NCI-H1105 (cell line): Measurements from ENCODE around the gene OXSR1.

Experiments used
- DNase-seq: peaks from one replicate; lab custom pipeline; 2025; lab: John Stamatoyannopoulos, UW

The OXSR1 gene

GRCh38 chr3:38164952-38165721, at the start of gene OXSR1:
OXSR1 (plus strand) TSS chr3:38165537; CDS start chr3:38165877, 340 bp downstream.
- peak; percentile 95 for DNase-seq

DNA sequence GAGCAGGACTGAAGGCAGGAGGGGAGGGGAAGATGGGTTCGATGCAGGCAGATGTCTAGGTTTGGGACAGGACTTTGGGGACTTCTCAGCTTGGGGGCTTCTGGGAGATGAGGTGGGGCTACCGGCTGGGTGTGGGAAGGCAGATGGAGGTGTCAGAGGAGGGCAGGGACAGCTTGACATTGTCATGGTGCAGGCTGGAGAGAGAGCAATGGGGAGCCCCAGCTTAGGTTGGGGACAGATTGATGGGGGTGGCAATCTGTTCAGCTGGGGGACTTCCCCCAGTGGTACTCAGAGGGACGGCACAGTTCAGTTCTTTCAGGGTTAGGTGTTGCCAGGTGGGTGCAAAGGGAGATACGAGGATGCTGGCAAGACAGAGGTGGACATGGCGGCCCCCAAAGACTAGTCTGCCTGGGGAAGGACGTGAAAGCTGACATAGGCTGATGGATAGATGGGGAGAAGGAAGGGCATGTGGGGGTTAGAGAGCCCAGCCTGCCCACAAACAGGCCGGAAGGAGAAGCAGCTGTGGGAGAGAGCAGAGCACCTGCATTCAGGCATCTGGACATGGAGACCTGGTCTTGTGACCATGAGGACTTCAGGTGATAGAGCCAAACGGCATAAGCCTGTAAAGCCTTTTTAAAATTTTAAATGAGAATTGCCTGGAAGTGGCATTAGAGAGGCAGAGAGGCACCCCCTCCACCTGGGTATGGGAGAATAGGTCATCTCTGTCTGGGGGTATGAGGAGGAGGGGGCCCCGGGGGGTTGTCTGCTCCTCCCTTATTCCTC, 49.5 kb upstream of the OXSR1 start:
- DNase-seq, result no peak

- DNase-seq, result no peak
Observed at GRCh38 chr3:38116471-38117162, 48.7 kb upstream of the OXSR1 start.

DNA sequence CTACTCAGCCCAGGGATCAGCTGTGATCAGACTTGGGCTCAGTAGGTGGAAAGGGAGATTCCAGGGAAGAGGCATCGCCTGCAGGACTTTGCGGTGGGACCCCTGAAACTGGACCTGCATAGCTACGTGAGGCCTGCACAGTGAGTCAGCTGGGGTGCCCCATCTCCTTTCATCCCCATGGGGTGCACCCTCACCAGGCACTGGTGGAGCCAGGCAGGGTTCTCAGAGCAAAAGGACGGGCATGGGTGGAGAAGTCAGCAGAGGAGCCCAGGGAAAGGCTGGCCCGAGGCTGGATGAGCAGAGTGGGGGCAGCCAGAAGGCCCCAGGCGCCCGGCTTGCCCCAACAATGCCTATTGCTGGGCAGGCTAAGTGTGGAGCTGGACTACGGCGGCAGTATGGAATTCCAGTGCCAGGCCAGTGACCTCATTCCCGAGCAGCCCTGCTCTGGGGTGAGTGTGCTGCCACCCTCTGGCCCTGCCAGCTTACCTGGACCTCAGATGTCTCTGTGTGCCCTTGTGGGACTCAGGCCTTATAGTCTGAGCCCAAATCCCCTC, 48.1 kb upstream of the OXSR1 start:
- DNase-seq, result no peak

DNA sequence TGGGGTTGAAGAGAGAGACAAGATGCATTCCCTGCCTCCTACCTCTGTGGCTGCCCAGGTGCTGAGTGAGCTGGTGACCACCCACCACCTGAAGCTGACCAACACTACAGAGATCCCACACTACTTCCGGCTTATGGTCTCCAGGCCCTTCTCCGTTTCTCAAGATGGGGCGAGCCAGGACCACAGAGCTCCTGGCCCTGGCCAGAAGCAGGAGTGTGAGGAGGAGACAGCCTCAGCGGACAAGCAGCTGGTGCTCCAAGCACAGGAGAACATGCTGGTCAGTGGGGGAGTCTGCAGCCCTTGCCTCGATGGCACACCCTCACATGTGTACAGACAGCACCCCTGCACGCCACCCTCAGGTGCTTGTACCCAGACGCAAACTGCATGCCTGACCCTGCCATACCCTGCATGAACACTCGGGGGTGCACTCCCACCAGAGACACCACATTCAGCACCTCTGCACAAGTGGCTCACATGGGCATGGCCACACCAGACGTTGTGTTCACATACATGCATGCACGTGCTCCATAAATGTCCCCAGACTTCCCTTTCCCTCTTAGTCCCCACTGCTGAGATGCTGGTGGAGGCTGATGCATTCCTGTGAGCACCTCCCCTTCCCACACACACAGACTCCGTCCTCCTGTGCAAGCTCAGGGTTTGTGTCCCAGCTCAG, 47.5 kb upstream of the OXSR1 start:
- peak; percentile 29 for DNase-seq

GRCh38 chr3:38118421-38119247, 46.7 kb upstream of the OXSR1 start:
- no peak for DNase-seq

- DNase-seq, result no peak
Observed at GRCh38 chr3:38119248-38119544, 46.1 kb upstream of the OXSR1 start.

- no peak for DNase-seq
Observed at GRCh38 chr3:38119821-38120692, 45.3 kb upstream of the OXSR1 start.

DNA sequence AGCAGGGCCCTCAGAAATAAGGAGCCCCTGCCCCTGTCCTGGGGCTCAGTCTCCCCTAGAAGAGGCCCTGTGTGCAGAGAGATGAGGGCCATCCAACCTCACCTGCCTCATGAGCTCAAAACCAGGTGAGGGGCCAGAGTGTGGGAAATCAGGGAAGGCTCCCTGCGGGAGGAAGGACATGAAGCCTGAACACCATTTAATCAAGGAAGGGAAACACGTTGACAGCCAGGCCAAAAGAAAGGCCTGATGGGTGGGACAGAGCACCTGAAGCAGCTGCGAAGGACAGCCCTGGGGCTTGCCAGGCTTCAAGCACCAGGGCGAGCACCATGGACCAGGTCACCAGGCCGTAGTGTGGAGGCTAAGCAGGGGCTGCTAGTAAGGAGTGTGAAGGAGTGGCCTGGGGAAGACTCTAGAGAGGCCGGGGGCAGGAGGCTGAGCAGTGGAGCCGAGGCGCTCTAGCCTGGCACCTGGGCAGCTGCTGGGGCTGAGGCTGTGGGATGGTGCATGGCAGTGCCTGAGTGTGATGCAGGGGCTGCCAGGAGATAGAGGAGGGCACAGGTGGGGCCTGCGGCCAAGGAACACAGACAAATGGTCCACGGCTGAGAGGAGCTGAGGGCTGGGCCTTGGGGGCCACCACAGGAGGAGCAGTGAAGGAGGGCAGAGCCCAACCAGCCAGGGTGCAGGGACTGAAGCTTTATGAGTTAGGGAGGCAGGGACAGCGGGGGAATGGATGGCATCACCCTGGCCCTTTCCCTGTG, 44.5 kb upstream of the OXSR1 start:
- no peak for DNase-seq

DNA sequence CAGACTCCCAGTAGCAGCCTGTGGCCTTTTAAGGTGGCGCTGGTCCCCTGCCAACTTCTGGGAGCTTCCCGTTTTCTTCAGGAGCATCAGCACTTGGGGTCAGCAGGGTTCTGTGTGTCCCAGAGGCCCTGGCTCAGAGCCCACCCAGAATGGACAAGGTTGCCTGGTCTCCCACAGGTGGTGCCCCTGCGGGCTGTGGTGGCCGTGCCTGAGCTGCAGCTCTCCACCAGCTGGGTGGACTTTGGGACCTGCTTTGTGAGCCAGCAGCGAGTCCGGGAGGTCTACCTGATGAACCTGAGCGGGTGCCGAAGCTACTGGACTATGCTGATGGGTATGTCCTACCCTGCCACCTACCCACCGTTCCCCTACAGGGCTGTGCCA, 43.9 kb upstream of the OXSR1 start:
- no peak for DNase-seq

DNA sequence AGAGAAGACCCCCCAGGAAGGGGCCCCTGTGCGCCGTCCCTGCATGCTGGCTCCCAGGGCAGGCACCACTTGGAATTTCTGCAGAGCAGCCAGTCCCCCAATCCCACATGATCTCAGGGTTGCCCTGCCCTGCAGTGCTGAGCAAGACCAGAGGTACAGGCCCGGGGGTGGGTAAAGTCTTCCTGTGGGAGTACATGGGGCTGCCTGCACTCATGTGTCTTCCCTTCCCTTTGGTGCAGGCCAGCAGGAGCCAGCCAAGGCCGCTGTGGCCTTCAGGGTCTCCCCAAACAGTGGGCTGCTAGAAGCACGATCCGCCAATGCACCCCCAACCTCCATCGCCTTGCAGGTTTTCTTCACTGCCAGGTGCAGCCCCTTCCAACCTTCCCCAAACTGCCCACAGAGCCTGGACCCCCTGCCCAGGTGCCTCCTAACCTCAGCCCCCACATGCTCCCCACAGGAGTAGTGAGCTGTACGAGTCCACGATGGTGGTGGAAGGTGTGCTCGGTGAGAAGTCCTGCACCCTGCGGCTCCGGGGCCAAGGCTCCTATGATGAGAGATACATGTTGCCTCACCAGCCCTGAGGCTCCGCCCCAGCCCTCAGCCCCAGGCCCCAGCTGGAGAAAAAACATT, 43.4 kb upstream of the OXSR1 start:
- no peak for DNase-seq

GRCh38 chr3:38122712-38123290, 42.5 kb upstream of the OXSR1 start:
- no peak for DNase-seq

DNA sequence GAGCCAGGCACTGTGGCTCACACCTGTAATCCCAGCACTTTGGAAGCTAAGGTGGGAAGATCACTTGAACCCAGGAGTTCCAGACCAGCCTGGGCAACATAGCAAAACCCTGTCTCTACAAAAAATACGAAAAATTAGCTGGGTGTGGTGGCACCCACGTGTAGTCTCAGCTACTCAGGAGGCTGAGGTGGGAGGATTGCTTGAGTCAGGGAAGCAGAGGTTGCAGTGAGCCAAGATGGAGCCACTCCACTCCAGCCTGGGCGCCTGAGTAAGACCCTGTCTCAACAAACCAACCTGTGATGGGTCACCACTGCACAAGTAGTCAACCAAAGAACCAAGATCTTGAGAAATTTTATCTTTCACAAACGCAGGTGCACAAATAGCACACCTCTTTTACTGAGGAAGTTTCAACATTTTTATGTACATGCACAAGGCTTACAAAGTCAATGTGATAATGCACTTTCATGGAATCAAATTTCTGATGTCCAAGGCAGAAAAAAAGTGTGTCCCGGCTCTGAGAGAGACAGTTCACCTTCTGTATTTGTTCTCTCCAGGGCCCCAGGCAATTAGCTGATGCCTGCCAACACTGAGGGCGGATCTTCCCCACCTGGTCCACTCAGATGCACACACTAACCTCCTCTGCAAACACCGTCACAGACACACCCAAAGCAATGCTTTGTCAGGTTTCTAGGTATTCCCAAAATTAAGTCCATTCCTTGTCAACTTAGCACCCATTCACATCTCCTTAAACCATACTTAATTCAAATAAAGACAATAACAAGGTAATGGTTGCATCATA, 40.8 kb upstream of the OXSR1 start:
- DNase-seq, result no peak

DNA sequence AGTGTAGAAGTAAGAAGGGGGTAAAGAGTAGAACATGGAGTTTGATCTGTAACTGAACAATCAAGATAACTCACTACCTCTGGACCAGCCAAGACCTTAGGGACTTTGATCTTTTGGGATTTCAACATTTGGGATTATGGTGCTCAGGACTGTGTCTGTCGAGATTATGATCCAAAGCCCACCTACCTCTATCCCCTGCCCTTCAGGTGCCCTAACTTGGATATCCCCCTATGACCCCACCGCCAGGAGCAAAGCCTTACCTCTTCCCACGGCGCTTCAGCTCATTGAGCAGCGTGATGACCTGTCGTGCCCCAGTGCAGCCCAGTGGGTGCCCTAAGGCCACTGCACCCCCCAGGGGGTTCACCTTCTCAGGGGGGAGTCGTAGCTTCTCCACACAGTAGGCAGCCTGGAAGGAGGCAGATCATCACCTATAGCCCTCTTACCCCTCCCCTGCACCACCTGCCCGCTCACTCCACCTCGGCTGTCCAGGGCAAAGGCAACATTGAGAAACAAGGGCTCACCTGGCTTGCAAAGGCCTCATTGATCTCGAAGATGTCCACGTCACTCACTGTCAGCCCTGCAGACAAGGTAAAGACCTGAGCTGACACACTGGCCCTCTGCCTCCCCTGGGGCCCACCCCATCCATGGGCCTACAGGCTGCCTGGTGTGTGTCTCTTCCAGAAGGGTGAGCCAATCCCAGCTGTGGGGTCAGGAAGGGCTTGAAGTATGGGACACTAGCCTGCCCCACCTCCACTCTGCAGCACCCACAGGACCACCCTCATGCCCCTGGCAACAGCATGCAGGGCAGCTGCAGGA, 39.8 kb upstream of the OXSR1 start:
- DNase-seq, result no peak

GRCh38 chr3:38126121-38126892, 39.0 kb upstream of the OXSR1 start:
- no peak for DNase-seq

DNA sequence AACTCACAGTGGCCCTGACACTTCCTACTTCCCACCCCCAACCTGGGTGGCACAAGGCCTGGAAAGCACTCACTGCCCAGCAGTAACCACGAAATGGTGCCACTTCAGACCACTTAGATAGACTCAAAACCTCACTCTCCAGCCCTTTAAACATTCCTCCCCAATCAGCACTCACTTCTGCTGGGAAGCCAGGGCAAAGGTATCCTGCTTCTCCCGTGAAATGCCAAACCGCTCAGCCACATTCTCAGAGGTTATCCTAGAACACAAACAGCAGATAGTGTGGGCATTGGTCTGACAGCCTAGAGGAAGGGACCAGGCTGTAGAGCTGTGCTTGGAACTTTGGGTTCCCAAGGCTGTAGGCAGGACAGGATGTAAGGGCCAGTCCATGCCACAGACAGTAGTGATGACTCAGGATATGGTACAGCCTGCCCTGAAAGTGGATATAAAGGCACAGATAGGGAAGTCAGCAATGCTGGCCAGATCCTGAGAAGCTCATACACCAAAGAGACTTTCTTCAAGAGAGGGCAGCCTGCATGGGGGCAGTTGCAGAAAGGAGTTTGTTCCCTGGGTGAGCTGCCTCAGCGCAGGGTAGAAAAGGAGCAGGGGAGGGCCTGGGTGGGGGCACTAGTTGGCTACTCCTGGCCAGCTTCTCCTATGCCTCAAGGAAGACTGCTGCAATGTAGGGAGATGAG, 37.6 kb upstream of the OXSR1 start:
- no peak for DNase-seq
